Stimulated activated CD4-positive, alpha-beta T cell treated with anti-CD3 and anti-CD28 coated beads, Interleukin-4, amount 100 ng/mL, for 48 hours (primary cell): Measurements from ENCODE around the gene UTP18.
"Not testable (repeated sequence)": the region's sequence is repeated elsewhere in the genome, so short reads cannot be mapped to it uniquely, and the experiment has no call there.

Experiments used
- DNase-seq, 2 donors: peaks; one replicate each; pipeline ENCODE4 v3.0.0-alpha.2; 2020; ENCODE audit warnings: low read depth in 2 of 2

The UTP18 gene

GRCh38 chr17:51260237-51261023 lies at the start of gene UTP18:
UTP18 (plus strand) TSS chr17:51260546; CDS start chr17:51260585, 39 bp downstream.
- DNase-seq: peak; percentile 93 to 95

- no peak for DNase-seq
Measured at GRCh38 chr17:51214920-51215319, 45.4 kb upstream of the UTP18 start.

GRCh38 chr17:51217946-51218345 lies 42.4 kb upstream of the UTP18 start:
- no peak for DNase-seq

- no peak for DNase-seq
Measured at GRCh38 chr17:51221322-51221721, 39.0 kb upstream of the UTP18 start.

GRCh38 chr17:51224402-51225262 lies 35.7 kb upstream of the UTP18 start:
- no peak for DNase-seq

- not testable (repeated sequence) for DNase-seq
Measured at GRCh38 chr17:51225523-51225922, 34.8 kb upstream of the UTP18 start.

GRCh38 chr17:51228161-51228560 lies 32.2 kb upstream of the UTP18 start:
- no peak for DNase-seq

- no peak for DNase-seq
Measured at GRCh38 chr17:51229889-51230288, 30.5 kb upstream of the UTP18 start.

GRCh38 chr17:51230306-51230705 lies 30.0 kb upstream of the UTP18 start:
- DNase-seq: no peak

- no peak for DNase-seq
Measured at GRCh38 chr17:51231999-51232398, 28.3 kb upstream of the UTP18 start.

- DNase-seq: no peak
Measured at GRCh38 chr17:51234162-51234561, 26.2 kb upstream of the UTP18 start.

- DNase-seq: no peak
Measured at GRCh38 chr17:51238255-51238887, 22.0 kb upstream of the UTP18 start.

GRCh38 chr17:51240275-51240674 lies 20.1 kb upstream of the UTP18 start:
- no peak for DNase-seq

- DNase-seq: no peak
Measured at GRCh38 chr17:51244041-51244440, 16.3 kb upstream of the UTP18 start.

GRCh38 chr17:51245535-51245934 lies 14.8 kb upstream of the UTP18 start:
- DNase-seq: no peak

GRCh38 chr17:51250314-51250840 lies 10.0 kb upstream of the UTP18 start:
- DNase-seq: no peak

- no peak for DNase-seq
Measured at GRCh38 chr17:51251010-51251409, 9.3 kb upstream of the UTP18 start.

- no peak for DNase-seq
Measured at GRCh38 chr17:51255673-51256072, 4.7 kb upstream of the UTP18 start.

- no peak for DNase-seq
Measured at GRCh38 chr17:51256101-51256500, 4.2 kb upstream of the UTP18 start.

- DNase-seq: no peak
Measured at GRCh38 chr17:51257150-51258081, 2.9 kb upstream of the UTP18 start.
